Panc1 (cell line): ENCODE data around the gene MYBPC3. TPM values are rescaled to one million over a fixed set of nuclear protein-coding genes. Genes with fewer than 3 reads are reported as not detected.
"Not testable (repeated sequence)": the region's sequence is repeated elsewhere in the genome, so short reads cannot be mapped to it uniquely, and the experiment has no call there.

Experiments used
- ATAC-seq: fragments of 200-7000 bp; cut with Tn5 transposase; 2 replicates; pipeline ENCODE4 v1.9.1; 2020; ENCODE audit warnings: mild to moderate bottlenecking, moderate library complexity
- BruUV-seq: library from RNA; stranded (reverse); fragments of 400-500 nt; replicated peaks from 2 replicates; lab custom pipeline; 2021; lab: Mats Ljungman, UMichigan
- CTCF ChIA-PET: fragments of 300-600 bp; sonication (Branson Sonifier 250); formaldehyde crosslinking; loops from one replicate; lab custom pipeline; 2022; ENCODE audit warnings: antibody characterized with exemption; lab: Charles Lee
- POLR2A ChIA-PET: fragments of 300-600 bp; sonication (Branson Sonifier 250); formaldehyde crosslinking; loops from one replicate; lab custom pipeline; 2022; ENCODE audit warnings: antibody characterized with exemption; lab: Charles Lee
- DNase-seq: peaks from one replicate; pipeline ENCODE4 v3.0.0-alpha.2; 2010; ENCODE audit warnings: low read depth, low spot score
- H3K27ac ChIP-seq: 2 replicates; pipeline ENCODE4 v1.5.1; 2011; ENCODE audit warnings: mild to moderate bottlenecking, low read length, inconsistent platforms
- H3K27me3 ChIP-seq: fragments of 200-500 bp; sonication (Bioruptor generic); 2 replicates; pipeline ENCODE4 v1.6.0; 2014; ENCODE audit warnings: low read length, inconsistent platforms; ENCODE audit not compliant: control insufficient read depth, insufficient read depth
- H3K36me3 ChIP-seq: fragments of 200-500 bp; sonication (Bioruptor generic); 2 replicates; pipeline ENCODE4 v1.5.1; 2014; ENCODE audit warnings: inconsistent platforms, mild to moderate bottlenecking, low read length, moderate library complexity; ENCODE audit not compliant: control insufficient read depth, insufficient read depth
- H3K4me1 ChIP-seq: 2 replicates; pipeline ENCODE4 v1.5.1; 2011; ENCODE audit warnings: inconsistent platforms, mild to moderate bottlenecking, low read length, moderate library complexity; ENCODE audit not compliant: control insufficient read depth, insufficient read depth
- H3K4me3 ChIP-seq, 2 experiments: 2 replicates each; pipeline ENCODE4 v1.5.1; 2011 to 2012; ENCODE audit warnings: low read depth in 2 of 2, low read length in 2 of 2, mild to moderate bottlenecking in 2 of 2, inconsistent platforms in 1 of 2, moderate library complexity in 1 of 2
- H3K9me3 ChIP-seq: fragments of 200-500 bp; sonication (Bioruptor generic); 2 replicates; pipeline ENCODE4 v1.5.1; 2014; ENCODE audit warnings: low read depth, mild to moderate bottlenecking, inconsistent platforms, low read length, moderate library complexity; ENCODE audit not compliant: control insufficient read depth, insufficient read depth
- POLR2AphosphoS5 ChIP-seq: IDR thresholded peaks from 2 replicates; pipeline ENCODE4 v1.6.1; 2012; ENCODE audit warnings: mild to moderate bottlenecking, low read depth, low read length, moderate library complexity
- SIN3A ChIP-seq: IDR thresholded peaks from 2 replicates; pipeline ENCODE4 v1.6.1; 2012; ENCODE audit warnings: low read depth, mild to moderate bottlenecking, low read length, moderate library complexity, borderline replicate concordance; ENCODE audit not compliant: insufficient read depth
- TCF7L2 ChIP-seq: IDR thresholded peaks from 2 replicates; pipeline ENCODE4 v1.6.1; 2011; ENCODE audit warnings: mild to moderate bottlenecking, low read depth, low read length, inconsistent platforms
- in situ Hi-C: cut with HindIII; loops from 2 replicates; pipeline ENCODE4 v1.10.0; 2016; ENCODE audit warnings: low sequenced_read_pairs, low pct_unique_long_range_greater_than_20kb
- intact Hi-C: fragments of 100-400 bp; cut with micrococcal nuclease; formaldehyde crosslinking; loops from one replicate; pipeline ENCODE4 v1.10.0; 2022; ENCODE audit not compliant: unreplicated experiment
- total RNA-seq: library from RNA; stranded (reverse); gene quantifications from one replicate; pipeline ENCODE4 v1.2.1, GENCODE V29; 2021; ENCODE audit not compliant: unreplicated experiment
- TF ChIP-seq, protein P1 (sequence below), 2 experiments: IDR thresholded peaks; 2 replicates each; pipeline ENCODE4 v1.6.1; 2011 to 2012; ENCODE audit warnings: low read depth in 2 of 2, control low read depth in 1 of 2, low read length in 1 of 2, mild to moderate bottlenecking in 1 of 2, moderate library complexity in 1 of 2; ENCODE audit not compliant: insufficient read depth in 1 of 2
- TF ChIP-seq, protein P2 (sequence below): fragments of 450-650 bp; IDR thresholded peaks from 2 replicates; pipeline ENCODE4 v1.5.1; 2017; ENCODE audit warnings: mild to moderate bottlenecking

MYBPC3 gene
- total RNA-seq, 1 experiment from 2014 or later = not detected

DNA sequence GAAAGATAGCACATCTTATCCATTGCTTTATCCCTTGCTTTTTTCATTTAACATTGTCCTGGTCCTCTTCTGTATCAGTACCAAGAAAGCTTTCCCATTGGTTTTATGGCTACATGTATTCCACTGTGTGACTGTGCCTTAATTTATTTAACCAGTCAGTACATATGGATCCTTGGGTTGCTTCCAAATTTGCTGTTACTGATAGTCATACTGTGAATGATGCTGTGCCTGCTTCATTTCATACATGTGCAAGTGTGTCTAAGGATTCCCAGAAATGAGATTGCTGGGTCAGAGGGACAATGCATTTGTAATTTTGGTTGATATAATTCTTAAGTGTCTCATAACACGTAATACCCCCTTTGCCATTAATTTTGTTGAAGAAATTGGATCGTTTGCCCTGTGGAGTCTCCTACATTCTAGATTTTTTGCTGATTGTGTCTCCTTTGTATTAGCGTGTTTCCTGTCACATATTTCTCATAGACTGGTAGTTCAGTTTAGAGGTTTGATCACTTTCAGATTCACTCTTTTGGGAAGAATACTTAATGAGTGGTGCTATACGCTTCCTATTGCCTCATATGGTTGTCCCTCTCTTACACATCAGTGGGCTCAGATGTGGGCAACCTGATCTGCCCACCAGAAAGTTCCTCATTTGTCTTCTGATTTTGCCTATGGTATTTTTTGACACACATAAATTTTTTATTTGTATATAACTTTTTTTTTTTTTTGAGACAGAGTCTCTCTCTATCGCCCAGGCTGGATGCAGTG lies 35.3 kb downstream of the MYBPC3 start:
- intact Hi-C loops = no loop called here
- no TSS peak for BruUV-seq
- in situ Hi-C loops = no loop called here
- no peaks in the 10 kb centered on the region for H3K36me3 ChIP-seq
- no peak for DNase-seq
- TF ChIP-seq, protein P1, sequence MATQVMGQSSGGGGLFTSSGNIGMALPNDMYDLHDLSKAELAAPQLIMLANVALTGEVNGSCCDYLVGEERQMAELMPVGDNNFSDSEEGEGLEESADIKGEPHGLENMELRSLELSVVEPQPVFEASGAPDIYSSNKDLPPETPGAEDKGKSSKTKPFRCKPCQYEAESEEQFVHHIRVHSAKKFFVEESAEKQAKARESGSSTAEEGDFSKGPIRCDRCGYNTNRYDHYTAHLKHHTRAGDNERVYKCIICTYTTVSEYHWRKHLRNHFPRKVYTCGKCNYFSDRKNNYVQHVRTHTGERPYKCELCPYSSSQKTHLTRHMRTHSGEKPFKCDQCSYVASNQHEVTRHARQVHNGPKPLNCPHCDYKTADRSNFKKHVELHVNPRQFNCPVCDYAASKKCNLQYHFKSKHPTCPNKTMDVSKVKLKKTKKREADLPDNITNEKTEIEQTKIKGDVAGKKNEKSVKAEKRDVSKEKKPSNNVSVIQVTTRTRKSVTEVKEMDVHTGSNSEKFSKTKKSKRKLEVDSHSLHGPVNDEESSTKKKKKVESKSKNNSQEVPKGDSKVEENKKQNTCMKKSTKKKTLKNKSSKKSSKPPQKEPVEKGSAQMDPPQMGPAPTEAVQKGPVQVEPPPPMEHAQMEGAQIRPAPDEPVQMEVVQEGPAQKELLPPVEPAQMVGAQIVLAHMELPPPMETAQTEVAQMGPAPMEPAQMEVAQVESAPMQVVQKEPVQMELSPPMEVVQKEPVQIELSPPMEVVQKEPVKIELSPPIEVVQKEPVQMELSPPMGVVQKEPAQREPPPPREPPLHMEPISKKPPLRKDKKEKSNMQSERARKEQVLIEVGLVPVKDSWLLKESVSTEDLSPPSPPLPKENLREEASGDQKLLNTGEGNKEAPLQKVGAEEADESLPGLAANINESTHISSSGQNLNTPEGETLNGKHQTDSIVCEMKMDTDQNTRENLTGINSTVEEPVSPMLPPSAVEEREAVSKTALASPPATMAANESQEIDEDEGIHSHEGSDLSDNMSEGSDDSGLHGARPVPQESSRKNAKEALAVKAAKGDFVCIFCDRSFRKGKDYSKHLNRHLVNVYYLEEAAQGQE (IDR thresholded peaks at IDR 0.05; ENCODE audit: insufficient read depth in 1 of 2, low read depth in 2 of 2, low read length in 1 of 2) = no peak
- TF ChIP-seq POLR2AphosphoS5 (no peak), SIN3A (no peak), TCF7L2 (no peak)
- TF ChIP-seq, protein P2, sequence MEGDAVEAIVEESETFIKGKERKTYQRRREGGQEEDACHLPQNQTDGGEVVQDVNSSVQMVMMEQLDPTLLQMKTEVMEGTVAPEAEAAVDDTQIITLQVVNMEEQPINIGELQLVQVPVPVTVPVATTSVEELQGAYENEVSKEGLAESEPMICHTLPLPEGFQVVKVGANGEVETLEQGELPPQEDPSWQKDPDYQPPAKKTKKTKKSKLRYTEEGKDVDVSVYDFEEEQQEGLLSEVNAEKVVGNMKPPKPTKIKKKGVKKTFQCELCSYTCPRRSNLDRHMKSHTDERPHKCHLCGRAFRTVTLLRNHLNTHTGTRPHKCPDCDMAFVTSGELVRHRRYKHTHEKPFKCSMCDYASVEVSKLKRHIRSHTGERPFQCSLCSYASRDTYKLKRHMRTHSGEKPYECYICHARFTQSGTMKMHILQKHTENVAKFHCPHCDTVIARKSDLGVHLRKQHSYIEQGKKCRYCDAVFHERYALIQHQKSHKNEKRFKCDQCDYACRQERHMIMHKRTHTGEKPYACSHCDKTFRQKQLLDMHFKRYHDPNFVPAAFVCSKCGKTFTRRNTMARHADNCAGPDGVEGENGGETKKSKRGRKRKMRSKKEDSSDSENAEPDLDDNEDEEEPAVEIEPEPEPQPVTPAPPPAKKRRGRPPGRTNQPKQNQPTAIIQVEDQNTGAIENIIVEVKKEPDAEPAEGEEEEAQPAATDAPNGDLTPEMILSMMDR = no peak
- no peaks in the 10 kb centered on the region for H3K27me3 ChIP-seq
- ATAC-seq = no peak
- ChIA-PET CTCF (no interaction called here), POLR2A (no interaction called here)
- no peaks in the 10 kb centered on the region for H3K4me1 ChIP-seq
- no peak overlapping the region for H3K4me3 ChIP-seq
- no peak overlapping the region for H3K27ac ChIP-seq
- H3K9me3 ChIP-seq = no peaks in the 10 kb centered on the region

DNA sequence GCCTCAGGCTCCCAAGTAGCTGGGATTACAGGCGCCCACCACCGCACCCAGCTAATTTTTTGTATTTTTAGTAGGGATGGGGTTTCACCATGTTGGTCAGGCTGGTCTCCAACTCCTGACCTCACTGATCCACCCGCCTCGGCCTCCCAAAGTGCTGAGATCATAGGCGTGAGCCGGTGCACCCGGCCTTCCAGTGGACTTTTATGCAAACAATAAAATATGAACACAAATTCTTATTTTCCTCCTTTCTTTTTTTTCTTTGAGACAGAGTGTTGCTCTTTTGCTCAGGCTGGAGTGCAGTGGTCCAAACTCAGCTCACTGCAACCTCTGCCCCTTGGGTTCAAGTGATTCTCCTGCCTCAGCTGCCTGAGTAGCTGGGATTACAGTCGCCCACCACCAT lies 36.0 kb downstream of the MYBPC3 start:
- CTCF ChIA-PET, in situ Hi-C loops, DNase-seq, H3K4me1 ChIP-seq, intact Hi-C loops, H3K27me3 ChIP-seq, H3K4me3 ChIP-seq, BruUV-seq, H3K9me3 ChIP-seq, H3K36me3 ChIP-seq, POLR2A ChIA-PET, H3K27ac ChIP-seq, ATAC-seq: not testable (repeated sequence)

DNA sequence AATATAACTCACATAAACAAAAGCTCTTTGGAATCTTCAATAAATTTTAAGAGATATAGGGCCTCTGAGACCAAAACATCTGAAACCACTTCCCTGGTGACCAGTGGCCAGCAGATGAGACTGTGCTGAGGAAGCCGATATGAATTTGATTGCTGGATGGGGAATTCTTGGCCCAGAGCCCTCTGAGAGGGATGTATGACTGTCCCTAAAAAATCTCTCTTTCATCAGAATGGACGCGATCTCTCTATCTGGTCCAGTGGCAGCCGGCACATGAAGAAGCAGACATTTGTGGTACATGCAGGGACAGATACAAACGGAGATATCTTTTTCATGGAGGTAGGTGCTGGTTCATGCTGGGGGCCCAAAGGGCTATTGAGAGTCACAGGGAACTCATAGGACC lies 37.5 kb downstream of the MYBPC3 start:
- ATAC-seq (no peak), DNase-seq (no peak)
- POLR2A ChIA-PET = no interaction called here
- in situ Hi-C loops (no loop called here), intact Hi-C loops (no loop called here)
- H3K27ac ChIP-seq = no peak overlapping the region
- H3K4me1 ChIP-seq = no peaks in the 10 kb centered on the region
- no TSS peak for BruUV-seq
- CTCF ChIA-PET = no interaction called here
- H3K9me3 ChIP-seq = no peaks in the 10 kb centered on the region
- no peak overlapping the region for H3K4me3 ChIP-seq
- H3K36me3 ChIP-seq = peaks cover 4% of the 10 kb centered on the region; the same call in 1 of the 2 replicates
- no peaks in the 10 kb centered on the region for H3K27me3 ChIP-seq
- TF ChIP-seq, protein P2 = no peak
- TF ChIP-seq, protein P1 (IDR thresholded peaks at IDR 0.05; ENCODE audit: insufficient read depth in 1 of 2, low read depth in 2 of 2, low read length in 1 of 2) = no peak
- TF ChIP-seq SIN3A = no peak
- TF ChIP-seq POLR2AphosphoS5 = no peak
- no peak for TF ChIP-seq TCF7L2
